Choroid plexus epithelial cell (primary cell): Measurements from ENCODE around the gene EXOC3L1.

Experiments
- DNase-seq: peaks from one replicate; pipeline ENCODE4 v3.0.0-alpha.2; 2010; ENCODE audit warnings: low read depth
- H3K4me3 ChIP-seq: 2 replicates; pipeline ENCODE4 v1.5.1; 2011; ENCODE audit warnings: low read depth, mild to moderate bottlenecking, control low read depth, low read length, moderate library complexity
- CTCF ChIP-seq: conservative IDR thresholded peaks from 2 replicates; pipeline ENCODE4 v1.5.1; 2011; ENCODE audit warnings: low read depth, mild to moderate bottlenecking, control low read depth, inconsistent platforms, low read length, moderate library complexity

Gene EXOC3L1

GRCh38 chr16:67190041-67190440 is at the start of gene EXOC3L1:
TSS of gene EXOC3L1 (minus strand) at chr16:67190136. CDS start at chr16:67189676, 460 bp downstream.
- no peak for TF ChIP-seq CTCF
- H3K4me3 ChIP-seq: no peak within 1 kb of the TSS
- DNase-seq: no peak

- no peak for DNase-seq
- no peak for TF ChIP-seq CTCF
These were observed 49.0 kb upstream of the EXOC3L1 start for GRCh38 chr16:67238806-67239470.

GRCh38 chr16:67238278-67238575 is 48.3 kb upstream of the EXOC3L1 start:
- no peak for DNase-seq
- no peak for TF ChIP-seq CTCF
- no peak overlapping the region for H3K4me3 ChIP-seq

More at GRCh38 chr16:67238806-67239470, 49.0 kb upstream of the EXOC3L1 start:
- H3K4me3 ChIP-seq: no peak overlapping the region

- H3K4me3 ChIP-seq: no peak overlapping the region
- DNase-seq: no peak
- no peak for TF ChIP-seq CTCF
These were observed 47.7 kb upstream of the EXOC3L1 start for GRCh38 chr16:67237396-67238277.

- DNase-seq: peak; percentile 60
- no peak for TF ChIP-seq CTCF
- H3K4me3 ChIP-seq: no peak overlapping the region
These were observed 46.8 kb upstream of the EXOC3L1 start for GRCh38 chr16:67236563-67237395.

GRCh38 chr16:67235816-67236562 is 46.1 kb upstream of the EXOC3L1 start:
- H3K4me3 ChIP-seq: no peak overlapping the region
- TF ChIP-seq CTCF: no peak
- no peak for DNase-seq
